ENCODE data around the gene RPS4Y1.

RPS4Y1 gene

DNA sequence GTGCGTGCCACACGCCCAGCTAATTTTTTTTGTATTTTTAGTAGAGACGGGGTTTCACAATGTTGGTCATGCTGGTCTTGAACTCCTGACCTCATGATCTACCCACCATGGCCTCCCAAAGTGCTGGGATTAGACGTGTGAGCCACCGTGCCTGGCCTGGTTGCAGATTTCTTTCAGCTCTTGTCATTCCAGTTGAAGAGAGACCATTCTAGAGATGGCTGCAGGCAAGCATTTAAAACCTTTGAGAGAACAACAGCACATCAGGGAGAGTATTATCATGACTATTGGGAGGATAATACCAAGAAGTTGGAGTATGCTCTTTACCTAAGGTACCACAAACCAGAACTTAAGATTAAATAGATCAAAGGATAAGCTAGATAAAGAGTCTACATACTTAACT, 12.9 kb upstream of the RPS4Y1 start:
- H3K27ac ChIP-seq, result no peak overlapping the region
- no peak for DNase-seq
- TF ChIP-seq, protein P1, sequence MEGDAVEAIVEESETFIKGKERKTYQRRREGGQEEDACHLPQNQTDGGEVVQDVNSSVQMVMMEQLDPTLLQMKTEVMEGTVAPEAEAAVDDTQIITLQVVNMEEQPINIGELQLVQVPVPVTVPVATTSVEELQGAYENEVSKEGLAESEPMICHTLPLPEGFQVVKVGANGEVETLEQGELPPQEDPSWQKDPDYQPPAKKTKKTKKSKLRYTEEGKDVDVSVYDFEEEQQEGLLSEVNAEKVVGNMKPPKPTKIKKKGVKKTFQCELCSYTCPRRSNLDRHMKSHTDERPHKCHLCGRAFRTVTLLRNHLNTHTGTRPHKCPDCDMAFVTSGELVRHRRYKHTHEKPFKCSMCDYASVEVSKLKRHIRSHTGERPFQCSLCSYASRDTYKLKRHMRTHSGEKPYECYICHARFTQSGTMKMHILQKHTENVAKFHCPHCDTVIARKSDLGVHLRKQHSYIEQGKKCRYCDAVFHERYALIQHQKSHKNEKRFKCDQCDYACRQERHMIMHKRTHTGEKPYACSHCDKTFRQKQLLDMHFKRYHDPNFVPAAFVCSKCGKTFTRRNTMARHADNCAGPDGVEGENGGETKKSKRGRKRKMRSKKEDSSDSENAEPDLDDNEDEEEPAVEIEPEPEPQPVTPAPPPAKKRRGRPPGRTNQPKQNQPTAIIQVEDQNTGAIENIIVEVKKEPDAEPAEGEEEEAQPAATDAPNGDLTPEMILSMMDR (IDR thresholded peaks at IDR 0.05; ENCODE audit: low read depth, low read length), result no peak

DNA sequence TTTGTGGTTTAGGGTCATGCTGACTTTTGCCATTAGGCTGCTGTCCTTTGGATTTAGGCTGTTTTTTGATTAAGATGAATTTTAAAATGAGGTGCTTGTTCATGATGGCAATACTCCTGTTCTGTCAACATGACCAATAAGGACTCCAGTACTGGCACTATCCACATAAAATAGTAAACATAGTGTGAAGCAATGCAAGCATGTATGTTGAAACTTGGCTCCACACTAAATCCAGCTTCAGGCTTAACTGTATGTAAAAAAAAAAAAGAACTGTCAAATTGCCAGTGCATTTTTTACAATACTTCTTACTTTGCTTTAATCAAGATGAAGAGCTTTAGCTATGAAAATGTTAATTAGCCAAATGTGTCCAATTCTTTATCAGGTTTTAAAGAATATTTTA, 6.2 kb upstream of the RPS4Y1 start:
- no peaks in the 10 kb centered on the region for H3K36me3 ChIP-seq
- no peaks in the 10 kb centered on the region for H3K27me3 ChIP-seq (ENCODE audit: insufficient read depth, low read depth, severe bottlenecking)
- no peak for DNase-seq
- no peak overlapping the region for H3K4me3 ChIP-seq (ENCODE audit: low read depth, low read length)
- no peaks in the 10 kb centered on the region for H3K9me3 ChIP-seq (ENCODE audit: severe bottlenecking)
- TF ChIP-seq, protein P1 (IDR thresholded peaks at IDR 0.05; ENCODE audit: low read depth, low read length), result no peak
- H3K27ac ChIP-seq, result no peak overlapping the region

More for the DNA sequence above, 12.9 kb upstream of the RPS4Y1 start:
- no peaks in the 10 kb centered on the region for H3K36me3 ChIP-seq
- H3K4me3 ChIP-seq (ENCODE audit: low read depth, low read length), result no peak overlapping the region
- no peaks in the 10 kb centered on the region for H3K9me3 ChIP-seq (ENCODE audit: severe bottlenecking)
- no peaks in the 10 kb centered on the region for H3K27me3 ChIP-seq (ENCODE audit: insufficient read depth, low read depth, severe bottlenecking)

DNA sequence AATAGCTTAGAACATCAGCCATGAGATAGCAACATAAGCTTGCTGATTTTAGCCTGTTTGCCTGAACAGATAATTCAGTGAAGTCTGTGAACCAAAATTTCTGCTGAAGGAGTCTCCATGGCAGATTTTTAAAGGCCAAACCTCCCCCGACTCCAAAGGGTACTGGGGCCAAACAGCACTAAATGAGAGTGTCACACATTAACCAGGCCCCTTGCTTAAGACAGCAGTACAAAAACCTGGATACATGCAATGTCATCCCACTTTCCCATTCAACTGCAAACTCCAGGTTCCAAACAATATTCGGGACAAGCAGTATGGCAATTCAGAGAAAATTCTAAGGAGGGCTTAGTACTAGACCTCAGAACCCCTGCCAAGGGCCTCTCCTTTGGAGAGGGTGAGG, 4.3 kb upstream of the RPS4Y1 start:
- DNase-seq, result no peak
- Histone ChIP-seq H3K27ac (no peak overlapping the region), H3K27me3 (ENCODE audit: insufficient read depth, low read depth, severe bottlenecking) (no peaks in the 10 kb centered on the region), H3K36me3 (no peaks in the 10 kb centered on the region), H3K4me3 (ENCODE audit: low read depth, low read length) (no peak overlapping the region), H3K9me3 (ENCODE audit: severe bottlenecking) (no peaks in the 10 kb centered on the region)
- TF ChIP-seq, protein P1 (IDR thresholded peaks at IDR 0.05; ENCODE audit: low read depth, low read length), result no peak

DNA sequence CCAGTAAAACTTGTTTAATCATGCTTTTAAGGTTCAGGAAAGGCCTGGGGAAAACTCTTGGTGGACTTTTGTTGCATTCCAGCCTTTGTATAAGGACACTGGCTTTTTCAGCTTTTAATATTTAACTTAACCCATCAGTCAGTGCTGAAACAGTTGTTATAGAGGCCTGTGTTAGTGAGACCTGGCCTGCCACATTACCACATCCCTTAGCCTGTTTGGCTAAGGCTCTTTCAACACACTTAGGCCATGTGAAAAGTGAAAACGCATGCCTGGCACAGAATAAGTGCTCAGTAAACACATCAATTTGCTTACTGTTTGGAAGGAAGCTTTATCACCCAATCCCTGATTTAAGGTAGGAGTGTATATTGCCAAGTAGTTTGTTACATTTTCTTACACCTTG, 3.5 kb upstream of the RPS4Y1 start:
- H3K9me3 ChIP-seq (ENCODE audit: severe bottlenecking), result no peaks in the 10 kb centered on the region
- no peaks in the 10 kb centered on the region for H3K27me3 ChIP-seq (ENCODE audit: insufficient read depth, low read depth, severe bottlenecking)
- no peak overlapping the region for H3K27ac ChIP-seq
- no peak for DNase-seq
- TF ChIP-seq, protein P1 (IDR thresholded peaks at IDR 0.05; ENCODE audit: low read depth, low read length), result no peak
- no peak overlapping the region for H3K4me3 ChIP-seq (ENCODE audit: low read depth, low read length)
- no peaks in the 10 kb centered on the region for H3K36me3 ChIP-seq

DNA sequence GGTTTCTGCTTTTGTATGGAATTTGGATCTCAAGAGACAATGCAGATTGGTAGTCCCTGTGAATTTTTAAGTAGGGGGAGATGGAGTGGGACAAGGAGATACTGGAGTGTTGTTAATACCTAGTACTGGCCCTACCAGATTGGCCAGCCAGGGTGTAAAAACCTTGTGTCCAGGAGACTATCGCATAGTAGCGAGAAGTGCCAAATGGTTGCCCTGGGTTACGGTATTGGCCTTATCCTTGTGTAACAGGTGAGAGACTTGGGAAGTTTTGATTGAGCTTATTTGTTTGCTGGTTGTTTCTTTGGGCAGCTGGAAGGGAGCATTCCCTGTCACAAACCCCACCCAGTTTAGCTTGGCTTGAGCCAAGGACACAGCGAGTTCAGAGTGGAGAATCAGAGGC, 5.4 kb downstream of the RPS4Y1 start:
- Histone ChIP-seq H3K4me3 (ENCODE audit: low read depth, low read length) (no peak overlapping the region), H3K27ac (no peak overlapping the region), H3K9me3 (ENCODE audit: severe bottlenecking) (no peaks in the 10 kb centered on the region), H3K27me3 (ENCODE audit: insufficient read depth, low read depth, severe bottlenecking) (no peaks in the 10 kb centered on the region), H3K36me3 (no peaks in the 10 kb centered on the region)
- TF ChIP-seq, protein P1 (IDR thresholded peaks at IDR 0.05; ENCODE audit: low read depth, low read length), result no peak
- DNase-seq, result no peak

DNA sequence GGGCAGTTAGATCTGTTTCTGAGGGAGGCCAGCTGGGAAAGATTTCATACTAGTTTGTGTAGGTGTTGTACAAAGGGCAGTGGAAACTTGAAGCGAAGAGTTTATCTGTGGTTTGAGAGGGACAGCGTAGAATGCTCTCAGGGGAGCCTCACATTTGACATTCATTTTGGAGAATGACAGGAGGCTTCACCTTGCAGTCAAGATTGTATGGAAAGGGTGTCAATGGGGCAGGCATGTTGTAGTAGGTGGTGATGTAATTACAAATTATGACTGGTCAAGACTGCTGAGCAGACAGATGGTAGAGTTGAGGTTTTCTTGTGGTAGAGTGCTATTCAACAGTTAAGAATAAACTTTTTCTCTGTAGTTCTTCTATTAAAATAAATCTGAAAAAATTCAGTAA, 7.0 kb downstream of the RPS4Y1 start:
- Histone ChIP-seq H3K4me3 (ENCODE audit: low read depth, low read length) (no peak overlapping the region), H3K27me3 (ENCODE audit: insufficient read depth, low read depth, severe bottlenecking) (no peaks in the 10 kb centered on the region), H3K36me3 (no peaks in the 10 kb centered on the region), H3K27ac (no peak overlapping the region), H3K9me3 (ENCODE audit: severe bottlenecking) (no peaks in the 10 kb centered on the region)
- DNase-seq, result no peak
- TF ChIP-seq, protein P1 (IDR thresholded peaks at IDR 0.05; ENCODE audit: low read depth, low read length), result no peak

All from WERI-Rb-1 (cell line).